Cortex of kidney (tissue), 1 donor: ENCODE measurements around the gene CALN1.
"Not testable (repeated sequence)": the region's sequence is repeated elsewhere in the genome, so short reads cannot be mapped to it uniquely, and the experiment has no call there.

ENCODE experiments used
- DNase-seq: peaks from one replicate; lab custom pipeline; 2025; lab: John Stamatoyannopoulos, UW

The CALN1 gene

GRCh38 chr7:72092769-72093168 is 319.4 kb downstream of the CALN1 start:
- no peak for DNase-seq

GRCh38 chr7:72087926-72088325 is 324.2 kb downstream of the CALN1 start:
- DNase-seq: no peak

- no peak for DNase-seq
These were observed 331.1 kb downstream of the CALN1 start for GRCh38 chr7:72080865-72081510.

GRCh38 chr7:72080341-72080766 is 331.8 kb downstream of the CALN1 start:
- no peak for DNase-seq

- DNase-seq: no peak
These were observed 333.3 kb downstream of the CALN1 start for GRCh38 chr7:72078856-72079255.

GRCh38 chr7:72078301-72078700 is 333.8 kb downstream of the CALN1 start:
- DNase-seq: no peak

- DNase-seq: no peak
These were observed 334.4 kb downstream of the CALN1 start for GRCh38 chr7:72077786-72078185.

- DNase-seq: no peak
These were observed 339.2 kb downstream of the CALN1 start for GRCh38 chr7:72072901-72073300.

GRCh38 chr7:72069263-72069662 is 342.9 kb downstream of the CALN1 start:
- no peak for DNase-seq

- DNase-seq: not testable (repeated sequence)
These were observed 346.4 kb downstream of the CALN1 start for GRCh38 chr7:72065764-72066163.

GRCh38 chr7:72064916-72065315 is 347.2 kb downstream of the CALN1 start:
- DNase-seq: no peak

- DNase-seq: no peak
These were observed 348.8 kb downstream of the CALN1 start for GRCh38 chr7:72063330-72063729.

- no peak for DNase-seq
These were observed 349.5 kb downstream of the CALN1 start for GRCh38 chr7:72062666-72063065.

GRCh38 chr7:72059925-72060324 is 352.2 kb downstream of the CALN1 start:
- no peak for DNase-seq

GRCh38 chr7:72058579-72058978 is 353.6 kb downstream of the CALN1 start:
- no peak for DNase-seq

GRCh38 chr7:72057796-72058195 is 354.3 kb downstream of the CALN1 start:
- no peak for DNase-seq

GRCh38 chr7:72057231-72057630 is 354.9 kb downstream of the CALN1 start:
- DNase-seq: no peak

GRCh38 chr7:72055426-72055825 is 356.7 kb downstream of the CALN1 start:
- no peak for DNase-seq

- DNase-seq: no peak
These were observed 358.8 kb downstream of the CALN1 start for GRCh38 chr7:72053292-72053691.

- DNase-seq: no peak
These were observed 363.7 kb downstream of the CALN1 start for GRCh38 chr7:72048420-72048819.

- DNase-seq: no peak
These were observed 369.3 kb downstream of the CALN1 start for GRCh38 chr7:72042855-72043254.

GRCh38 chr7:72040641-72041040 is 371.5 kb downstream of the CALN1 start:
- no peak for DNase-seq

GRCh38 chr7:72039460-72039859 is 372.7 kb downstream of the CALN1 start:
- no peak for DNase-seq

- no peak for DNase-seq
These were observed 374.0 kb downstream of the CALN1 start for GRCh38 chr7:72038022-72038732.
